SK-N-SH treated with all-trans-retinoic acid at 6 μM for 48 hours (cell line): ENCODE results near the gene MIA2.

Experiments used
- ARNTL ChIP-seq: fragments of 450-650 bp; formaldehyde crosslinking; IDR thresholded peaks from 2 replicates; pipeline ENCODE4 v1.5.0; 2020; ENCODE audit warnings: low read depth, mild to moderate bottlenecking, moderate library complexity, borderline replicate concordance
- CSDC2 ChIP-seq: fragments of 250-450 bp; sonication (Bioruptor Pico); IDR thresholded peaks from 2 replicates; pipeline ENCODE4 v1.5.0; 2020; ENCODE audit warnings: mild to moderate bottlenecking, moderate library complexity
- GLIS3 ChIP-seq: fragments of 250-450 bp; sonication (Bioruptor Pico); IDR thresholded peaks from 2 replicates; pipeline ENCODE4 v1.5.0; 2020; ENCODE audit warnings: mild to moderate bottlenecking, moderate library complexity
- SNAI2 ChIP-seq: fragments of 250-450 bp; sonication (Bioruptor Pico); IDR thresholded peaks from 2 replicates; pipeline ENCODE4 v1.5.0; 2020; ENCODE audit warnings: mild to moderate bottlenecking, moderate library complexity
- ZFP30 ChIP-seq: fragments of 450-650 bp; formaldehyde crosslinking; IDR thresholded peaks from 2 replicates; pipeline ENCODE4 v1.5.0; 2022; ENCODE audit warnings: mild to moderate bottlenecking, moderate library complexity
- TF ChIP-seq, protein P1 (sequence below): fragments of 250-450 bp; sonication (Bioruptor Pico); IDR thresholded peaks from 2 replicates; pipeline ENCODE4 v1.8.0; 2020; ENCODE audit warnings: mild to moderate bottlenecking, moderate library complexity, borderline replicate concordance
- TF ChIP-seq, protein P2 (sequence below): fragments of 250-450 bp; sonication (Bioruptor Pico); IDR thresholded peaks from 2 replicates; pipeline ENCODE4 v1.5.1; 2020; ENCODE audit warnings: low read depth, mild to moderate bottlenecking, moderate library complexity

- TF ChIP-seq, protein P1, sequence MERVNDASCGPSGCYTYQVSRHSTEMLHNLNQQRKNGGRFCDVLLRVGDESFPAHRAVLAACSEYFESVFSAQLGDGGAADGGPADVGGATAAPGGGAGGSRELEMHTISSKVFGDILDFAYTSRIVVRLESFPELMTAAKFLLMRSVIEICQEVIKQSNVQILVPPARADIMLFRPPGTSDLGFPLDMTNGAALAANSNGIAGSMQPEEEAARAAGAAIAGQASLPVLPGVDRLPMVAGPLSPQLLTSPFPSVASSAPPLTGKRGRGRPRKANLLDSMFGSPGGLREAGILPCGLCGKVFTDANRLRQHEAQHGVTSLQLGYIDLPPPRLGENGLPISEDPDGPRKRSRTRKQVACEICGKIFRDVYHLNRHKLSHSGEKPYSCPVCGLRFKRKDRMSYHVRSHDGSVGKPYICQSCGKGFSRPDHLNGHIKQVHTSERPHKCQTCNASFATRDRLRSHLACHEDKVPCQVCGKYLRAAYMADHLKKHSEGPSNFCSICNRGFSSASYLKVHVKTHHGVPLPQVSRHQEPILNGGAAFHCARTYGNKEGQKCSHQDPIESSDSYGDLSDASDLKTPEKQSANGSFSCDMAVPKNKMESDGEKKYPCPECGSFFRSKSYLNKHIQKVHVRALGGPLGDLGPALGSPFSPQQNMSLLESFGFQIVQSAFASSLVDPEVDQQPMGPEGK (CRISPR knock-in tag), result no peak
- TF ChIP-seq ZFP30 (CRISPR knock-in tag), result no peak
- TF ChIP-seq, protein P2, sequence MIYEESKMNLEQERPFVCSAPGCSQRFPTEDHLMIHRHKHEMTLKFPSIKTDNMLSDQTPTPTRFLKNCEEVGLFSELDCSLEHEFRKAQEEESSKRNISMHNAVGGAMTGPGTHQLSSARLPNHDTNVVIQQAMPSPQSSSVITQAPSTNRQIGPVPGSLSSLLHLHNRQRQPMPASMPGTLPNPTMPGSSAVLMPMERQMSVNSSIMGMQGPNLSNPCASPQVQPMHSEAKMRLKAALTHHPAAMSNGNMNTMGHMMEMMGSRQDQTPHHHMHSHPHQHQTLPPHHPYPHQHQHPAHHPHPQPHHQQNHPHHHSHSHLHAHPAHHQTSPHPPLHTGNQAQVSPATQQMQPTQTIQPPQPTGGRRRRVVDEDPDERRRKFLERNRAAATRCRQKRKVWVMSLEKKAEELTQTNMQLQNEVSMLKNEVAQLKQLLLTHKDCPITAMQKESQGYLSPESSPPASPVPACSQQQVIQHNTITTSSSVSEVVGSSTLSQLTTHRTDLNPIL, result no peak
- TF ChIP-seq ARNTL (CRISPR knock-in tag), result no peak
- TF ChIP-seq CSDC2 (CRISPR knock-in tag), result no peak
- no peak for TF ChIP-seq SNAI2
- no peak for TF ChIP-seq GLIS3 (CRISPR knock-in tag)
These were observed 69.4 kb downstream of the MIA2 start for GRCh38 chr14:39303115-39303514.
